Activated CD8-positive, alpha-beta memory T cell treated with anti-CD3 and anti-CD28 coated beads, Interleukin-2, amount 50 U/mL, for 1 hour (primary cell): ENCODE results near the gene NOTUM.

Experiments
- DNase-seq: peaks from one replicate; pipeline ENCODE4 v3.0.0-alpha.2; 2020; ENCODE audit errors: extremely low read depth

The NOTUM gene

GRCh38 chr17:81977211-81977808, 16.3 kb upstream of the NOTUM start, which contains the start of gene ASPSCR1:
ASPSCR1 (plus strand) TSS chr17:81977629; CDS start chr17:81977647, 18 bp downstream.
- peak; percentile 70 for DNase-seq

- no peak for DNase-seq
These were observed 15.6 kb upstream of the NOTUM start for GRCh38 chr17:81976332-81977210.

- no peak for DNase-seq
These were observed 12.4 kb upstream of the NOTUM start for GRCh38 chr17:81973432-81973831.

GRCh38 chr17:81968850-81969812, 8.1 kb upstream of the NOTUM start:
- no peak for DNase-seq

- DNase-seq, result no peak
These were observed 7.4 kb upstream of the NOTUM start for GRCh38 chr17:81968396-81968745.

GRCh38 chr17:81967533-81968395, 6.8 kb upstream of the NOTUM start:
- DNase-seq, result peak; percentile 67

GRCh38 chr17:81967244-81967532, 6.2 kb upstream of the NOTUM start:
- no peak for DNase-seq

- no peak for DNase-seq
These were observed 5.6 kb upstream of the NOTUM start for GRCh38 chr17:81966343-81967243.

- DNase-seq, result no peak
These were observed 3.3 kb upstream of the NOTUM start for GRCh38 chr17:81964081-81964849.

GRCh38 chr17:81962499-81963441, 1.8 kb upstream of the NOTUM start:
- no peak for DNase-seq

- no peak for DNase-seq
These were observed 823 bp upstream of the NOTUM start for GRCh38 chr17:81961521-81962498.

- DNase-seq, result no peak
These were observed 643 bp downstream of the NOTUM start for GRCh38 chr17:81960130-81960958.

- DNase-seq, result peak; percentile 43
These were observed 1.4 kb downstream of the NOTUM start for GRCh38 chr17:81959362-81960129.

GRCh38 chr17:81958633-81959342, 2.2 kb downstream of the NOTUM start:
- no peak for DNase-seq
